HG02870 (cell line): ENCODE data around the gene CELSR1.

Experiments used
- ATAC-seq: cut with Tn5 transposase; IDR thresholded peaks from one replicate; pipeline ENCODE4 v1.9.1; 2021; ENCODE audit warnings: mild to moderate bottlenecking, moderate library complexity; ENCODE audit not compliant: unreplicated experiment

The CELSR1 gene, protein sequence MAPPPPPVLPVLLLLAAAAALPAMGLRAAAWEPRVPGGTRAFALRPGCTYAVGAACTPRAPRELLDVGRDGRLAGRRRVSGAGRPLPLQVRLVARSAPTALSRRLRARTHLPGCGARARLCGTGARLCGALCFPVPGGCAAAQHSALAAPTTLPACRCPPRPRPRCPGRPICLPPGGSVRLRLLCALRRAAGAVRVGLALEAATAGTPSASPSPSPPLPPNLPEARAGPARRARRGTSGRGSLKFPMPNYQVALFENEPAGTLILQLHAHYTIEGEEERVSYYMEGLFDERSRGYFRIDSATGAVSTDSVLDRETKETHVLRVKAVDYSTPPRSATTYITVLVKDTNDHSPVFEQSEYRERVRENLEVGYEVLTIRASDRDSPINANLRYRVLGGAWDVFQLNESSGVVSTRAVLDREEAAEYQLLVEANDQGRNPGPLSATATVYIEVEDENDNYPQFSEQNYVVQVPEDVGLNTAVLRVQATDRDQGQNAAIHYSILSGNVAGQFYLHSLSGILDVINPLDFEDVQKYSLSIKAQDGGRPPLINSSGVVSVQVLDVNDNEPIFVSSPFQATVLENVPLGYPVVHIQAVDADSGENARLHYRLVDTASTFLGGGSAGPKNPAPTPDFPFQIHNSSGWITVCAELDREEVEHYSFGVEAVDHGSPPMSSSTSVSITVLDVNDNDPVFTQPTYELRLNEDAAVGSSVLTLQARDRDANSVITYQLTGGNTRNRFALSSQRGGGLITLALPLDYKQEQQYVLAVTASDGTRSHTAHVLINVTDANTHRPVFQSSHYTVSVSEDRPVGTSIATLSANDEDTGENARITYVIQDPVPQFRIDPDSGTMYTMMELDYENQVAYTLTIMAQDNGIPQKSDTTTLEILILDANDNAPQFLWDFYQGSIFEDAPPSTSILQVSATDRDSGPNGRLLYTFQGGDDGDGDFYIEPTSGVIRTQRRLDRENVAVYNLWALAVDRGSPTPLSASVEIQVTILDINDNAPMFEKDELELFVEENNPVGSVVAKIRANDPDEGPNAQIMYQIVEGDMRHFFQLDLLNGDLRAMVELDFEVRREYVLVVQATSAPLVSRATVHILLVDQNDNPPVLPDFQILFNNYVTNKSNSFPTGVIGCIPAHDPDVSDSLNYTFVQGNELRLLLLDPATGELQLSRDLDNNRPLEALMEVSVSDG (N-terminal part only)

DNA sequence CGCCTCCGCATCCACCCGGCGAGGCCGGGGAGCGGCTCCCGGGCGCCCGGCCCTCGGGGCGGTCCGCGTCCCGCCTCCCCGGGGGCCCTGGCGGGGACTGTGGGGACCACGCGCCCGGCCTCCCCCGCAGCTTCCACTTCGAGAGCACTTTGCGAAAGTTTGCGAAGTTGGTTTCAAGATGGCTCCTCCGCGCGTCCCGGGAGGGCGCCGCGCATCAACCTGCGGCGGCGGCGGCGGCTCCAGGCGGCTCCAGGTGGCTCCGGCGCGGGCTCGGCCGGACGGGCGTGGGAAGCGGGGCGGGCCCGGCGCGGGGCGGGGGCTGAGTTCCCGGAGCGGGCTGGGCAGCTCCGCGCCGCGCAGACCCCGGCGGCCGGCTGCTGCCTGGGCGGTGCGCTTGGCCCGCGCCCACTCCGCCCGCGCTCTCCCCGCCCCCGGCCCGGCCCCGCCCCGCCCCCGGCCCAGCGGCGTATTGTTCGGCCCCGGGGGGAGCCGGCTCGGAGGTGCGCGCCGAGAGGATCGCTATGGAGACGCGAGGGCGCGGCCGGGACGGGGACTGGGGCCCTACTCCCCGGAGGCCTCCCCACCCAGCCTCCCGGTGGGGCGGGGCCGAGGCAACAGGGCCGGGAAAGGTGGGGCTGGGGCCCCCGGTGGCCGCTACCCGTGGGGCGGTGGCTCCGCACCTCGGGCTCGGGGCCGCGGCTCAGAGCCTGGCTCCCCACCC lies at the start of gene CELSR1:
TSS of gene CELSR1 (minus strand) at position 396 of the 721 bp plus-strand sequence. CDS start 450 bp downstream, outside the sequence.
- ATAC-seq: no peak

DNA sequence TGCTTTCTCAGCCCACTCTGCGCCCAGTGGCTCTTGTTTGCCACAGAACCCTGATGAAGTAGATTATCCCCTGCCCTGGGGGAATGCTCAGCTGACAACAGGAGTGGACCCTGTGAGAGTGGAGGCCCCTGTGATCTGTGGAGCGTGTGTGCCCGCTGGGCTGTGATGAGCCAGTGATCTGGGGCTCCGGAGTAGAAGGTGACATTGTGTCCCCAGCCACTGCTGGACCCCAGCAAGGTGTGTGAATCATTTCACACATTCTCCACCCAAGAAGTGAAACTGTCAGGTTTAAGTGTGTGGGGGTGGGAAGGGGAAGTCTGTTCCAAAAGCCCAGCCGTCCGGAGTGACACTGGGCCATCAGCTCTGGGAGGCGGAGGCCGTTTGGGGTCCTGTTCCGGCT lies 49.6 kb upstream of the CELSR1 start:
- ATAC-seq: no peak

DNA sequence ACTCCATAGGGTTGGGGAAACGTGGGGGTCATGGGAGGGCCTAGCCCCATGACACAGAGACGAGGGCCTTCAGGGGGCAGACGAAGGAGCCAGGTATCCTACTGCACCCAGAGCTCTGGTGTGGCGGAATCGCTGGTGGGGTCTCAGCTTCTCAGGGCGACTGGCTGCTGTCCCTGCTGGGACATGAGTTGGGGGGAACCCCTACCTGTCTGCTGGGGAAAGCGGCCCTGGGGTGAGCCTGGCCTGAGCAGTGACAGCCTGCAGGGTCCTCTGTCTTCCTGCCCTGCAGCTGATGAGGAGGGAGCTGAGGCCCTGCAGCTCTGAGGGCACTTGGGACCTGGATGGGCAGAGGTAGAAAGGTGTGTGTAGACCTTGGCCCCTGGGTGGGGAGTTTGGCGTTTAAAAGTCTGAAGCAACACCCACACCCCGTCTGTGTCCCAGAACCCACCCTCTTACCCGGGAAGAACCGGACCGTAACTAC lies 49.2 kb upstream of the CELSR1 start:
- ATAC-seq: no peak

DNA sequence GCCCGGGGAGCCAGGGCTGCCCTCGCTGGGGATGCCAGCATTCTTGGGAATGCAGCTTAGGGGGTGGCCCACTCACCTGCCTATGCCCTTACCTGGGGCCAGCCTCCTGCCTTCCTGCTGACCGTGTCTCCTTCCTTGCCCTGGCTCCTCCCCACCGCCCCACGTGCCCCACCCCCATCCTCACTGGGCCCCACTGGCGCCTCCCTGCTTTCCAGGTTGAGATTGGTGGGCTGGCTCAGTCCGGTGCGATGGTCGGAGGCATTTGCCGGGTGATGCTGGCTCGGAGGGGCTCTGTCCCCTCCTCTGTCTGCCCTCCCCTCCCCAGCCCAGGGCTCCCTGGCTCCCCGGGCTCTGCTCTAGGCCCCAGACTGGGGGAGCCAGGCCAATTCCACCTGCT lies 48.7 kb upstream of the CELSR1 start:
- ATAC-seq: no peak

DNA sequence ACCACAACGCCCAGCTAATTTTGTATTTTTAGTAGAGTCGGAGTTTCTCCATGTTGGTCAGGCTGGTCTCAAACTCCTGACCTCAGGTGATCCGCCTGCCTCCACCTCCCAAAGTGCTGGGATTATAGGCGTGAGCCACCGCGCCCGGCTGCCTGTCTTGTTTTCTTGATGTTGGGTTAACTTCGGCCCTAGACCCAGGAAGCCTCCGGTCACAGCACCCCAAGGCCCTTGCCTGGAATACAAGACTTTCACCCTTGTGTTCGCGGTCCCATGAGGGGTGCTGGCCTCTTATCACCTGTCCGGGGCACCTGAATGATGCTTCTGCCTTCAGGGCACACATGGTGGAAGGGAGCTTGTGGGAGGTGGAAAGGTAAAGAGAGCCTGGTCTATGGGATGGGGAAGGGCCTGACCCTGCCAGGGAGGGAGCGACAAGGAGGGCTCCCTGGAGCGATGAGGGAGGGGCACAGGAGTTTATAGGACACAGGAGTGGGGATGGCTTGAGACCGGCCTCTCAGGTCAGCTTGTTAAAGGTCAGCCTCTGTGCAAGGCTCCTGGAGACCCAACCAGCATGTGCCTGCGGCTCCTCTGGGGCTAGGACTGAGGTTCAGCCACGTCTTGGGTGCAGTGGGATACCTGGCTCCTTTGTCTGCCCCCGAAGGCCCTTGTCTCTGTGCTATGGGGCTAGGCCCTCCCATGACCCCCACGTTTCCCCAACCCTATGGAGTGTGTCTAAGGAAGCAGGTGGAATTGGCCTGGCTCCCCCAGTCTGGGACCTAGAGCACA lies 48.1 kb upstream of the CELSR1 start:
- no peak for ATAC-seq

DNA sequence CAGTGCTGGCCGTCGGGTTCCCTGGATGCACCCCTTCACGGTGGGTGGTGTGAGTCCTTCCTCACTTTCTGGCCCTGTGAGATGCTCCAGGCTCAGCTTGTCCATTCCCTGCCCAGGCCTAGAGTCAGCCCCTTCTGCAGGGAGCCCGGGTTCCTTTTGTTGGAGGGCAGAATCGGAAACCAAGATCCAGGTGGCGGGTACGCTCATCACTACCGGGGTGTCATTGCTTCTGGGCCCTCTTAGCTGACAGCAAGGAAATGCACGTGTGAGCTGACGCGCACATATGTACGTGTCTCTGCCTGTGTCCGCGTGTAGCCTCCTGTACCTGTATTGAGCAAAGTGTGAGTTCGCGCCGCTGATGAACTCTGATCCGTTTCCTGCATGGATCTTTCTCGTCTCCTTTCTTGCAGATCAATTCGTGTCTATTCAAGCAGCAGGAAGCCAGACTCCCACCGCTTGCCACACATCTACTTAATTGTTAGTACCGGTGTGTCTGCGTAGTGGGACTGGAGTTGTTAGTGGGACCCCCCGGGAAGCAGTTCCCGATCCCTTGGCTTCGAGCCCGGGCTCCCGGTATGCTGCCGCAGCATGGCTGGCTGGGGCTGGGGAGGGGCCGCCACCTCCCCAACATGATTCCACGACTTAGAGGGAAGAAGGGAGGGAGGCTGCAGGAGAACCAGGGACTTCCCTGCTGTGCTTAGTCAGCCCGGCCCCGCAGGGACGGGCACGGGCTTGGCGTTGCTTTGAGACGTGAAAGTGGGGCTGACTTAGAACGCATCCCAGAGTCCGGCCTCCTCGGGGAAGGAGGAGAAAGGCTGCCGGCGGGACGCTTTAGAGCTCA lies 46.9 kb upstream of the CELSR1 start:
- no peak for ATAC-seq

DNA sequence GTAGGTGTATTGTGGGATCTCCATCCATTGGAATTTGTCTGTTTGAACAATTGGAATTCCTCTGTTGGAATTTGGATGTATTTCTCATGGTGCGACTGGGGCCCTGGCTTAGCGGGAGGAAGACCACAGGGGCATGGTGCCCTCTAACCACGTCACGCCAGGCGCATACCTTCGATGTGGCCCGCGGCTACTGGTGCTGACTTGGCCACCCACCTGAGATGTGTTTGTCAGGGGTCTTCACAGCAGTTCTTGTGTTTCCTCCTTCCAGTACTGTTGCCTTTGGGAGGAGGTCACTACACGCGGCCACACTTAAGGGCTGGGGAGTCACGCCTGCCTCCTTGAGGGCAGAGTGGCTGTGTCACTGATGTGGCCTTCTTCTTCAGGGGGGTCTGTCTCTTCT lies 46.2 kb upstream of the CELSR1 start:
- no peak for ATAC-seq

DNA sequence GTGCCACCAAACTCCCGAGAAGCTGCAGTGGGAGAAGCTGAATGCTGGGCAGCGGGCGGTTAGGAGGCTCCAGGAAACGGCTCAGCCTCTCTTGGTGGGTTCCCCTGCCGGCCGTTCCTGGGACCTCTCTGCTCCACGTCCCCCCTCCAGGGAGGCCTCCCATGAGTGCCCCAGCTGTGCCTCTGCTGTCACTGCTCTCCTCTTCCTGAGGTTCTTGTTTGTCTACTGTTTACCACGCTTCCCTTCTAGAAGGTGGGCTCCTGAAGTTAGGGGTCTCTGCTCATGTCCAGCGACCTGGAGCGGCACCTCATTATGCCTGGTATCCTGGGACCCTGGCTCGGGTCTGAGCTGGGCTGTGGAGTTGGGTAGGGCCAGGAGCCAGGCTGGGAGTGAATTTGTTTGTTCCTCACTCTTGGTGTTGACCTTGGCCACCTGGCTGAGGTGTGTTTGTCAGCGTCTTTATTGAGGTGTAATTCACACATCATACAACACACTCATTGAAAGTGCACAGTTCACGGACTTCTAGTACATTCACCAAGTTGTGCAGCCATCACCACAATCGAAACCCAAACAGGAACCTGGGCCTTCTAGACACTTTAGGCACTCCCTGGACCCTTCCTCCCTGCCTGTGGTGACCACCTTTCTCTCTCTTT lies 45.0 kb upstream of the CELSR1 start:
- ATAC-seq: no peak

DNA sequence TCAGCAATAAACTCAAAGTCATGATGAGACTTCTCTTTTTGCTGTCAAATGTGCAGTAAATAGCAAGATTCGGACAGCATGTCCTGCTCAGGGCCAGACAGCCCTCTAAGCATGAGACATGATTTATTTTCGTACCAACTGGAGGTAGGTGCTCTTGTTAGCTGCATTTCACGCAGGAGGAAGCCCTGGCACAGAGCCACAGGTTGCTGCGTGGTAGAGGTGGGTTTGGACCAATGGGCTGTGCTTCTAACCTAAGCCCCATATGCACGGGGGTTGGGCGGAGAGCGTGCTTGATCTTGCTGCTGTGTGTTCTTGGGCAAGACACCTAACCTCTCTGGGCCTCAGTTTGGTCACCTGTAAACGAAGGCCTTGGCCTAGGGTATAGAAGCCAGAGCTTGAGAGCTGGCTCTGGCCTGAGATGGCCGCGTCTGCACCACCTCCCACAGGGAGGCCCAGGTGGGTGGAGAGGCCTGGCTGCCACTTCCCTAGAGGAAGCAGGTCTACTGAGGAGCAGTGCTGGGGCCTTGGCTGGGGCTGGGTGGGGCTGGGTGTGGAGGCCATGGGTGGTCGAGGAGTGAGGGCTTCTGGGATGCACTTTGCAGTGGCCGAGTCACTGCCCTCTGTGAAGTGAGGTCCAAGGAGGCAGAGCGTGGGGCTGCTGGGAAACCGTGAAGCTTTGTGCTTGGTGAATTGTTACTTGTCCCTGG lies 44.3 kb upstream of the CELSR1 start:
- ATAC-seq: no peak

DNA sequence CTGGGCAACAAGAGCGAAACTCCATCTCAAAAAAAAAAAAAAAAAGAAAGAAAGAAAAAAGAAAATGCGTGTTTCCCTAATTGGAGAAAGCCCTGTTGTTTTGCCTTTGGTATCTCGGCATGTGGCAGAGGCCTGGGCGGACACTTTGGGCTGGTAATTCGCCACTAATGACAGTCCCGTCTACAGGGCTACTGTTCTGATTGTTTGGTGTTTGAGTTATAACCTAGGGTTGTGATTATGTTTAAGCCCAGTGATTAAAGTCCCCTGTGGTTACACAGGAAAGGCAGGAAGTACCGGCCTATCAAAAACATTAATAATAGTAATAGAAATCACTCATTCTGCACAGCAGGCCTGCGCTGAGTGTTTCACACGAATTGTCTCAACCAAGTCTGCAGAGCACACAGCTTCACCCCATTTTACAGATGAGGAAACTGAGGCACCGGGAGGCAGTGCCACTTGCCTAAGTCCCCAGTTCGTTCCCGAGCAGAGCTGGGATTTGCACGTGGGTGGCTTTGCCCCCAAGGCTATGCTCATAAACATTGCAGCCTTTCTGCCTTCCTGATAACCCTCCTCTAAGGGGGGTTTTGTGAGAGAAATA lies 43.6 kb upstream of the CELSR1 start:
- no peak for ATAC-seq

DNA sequence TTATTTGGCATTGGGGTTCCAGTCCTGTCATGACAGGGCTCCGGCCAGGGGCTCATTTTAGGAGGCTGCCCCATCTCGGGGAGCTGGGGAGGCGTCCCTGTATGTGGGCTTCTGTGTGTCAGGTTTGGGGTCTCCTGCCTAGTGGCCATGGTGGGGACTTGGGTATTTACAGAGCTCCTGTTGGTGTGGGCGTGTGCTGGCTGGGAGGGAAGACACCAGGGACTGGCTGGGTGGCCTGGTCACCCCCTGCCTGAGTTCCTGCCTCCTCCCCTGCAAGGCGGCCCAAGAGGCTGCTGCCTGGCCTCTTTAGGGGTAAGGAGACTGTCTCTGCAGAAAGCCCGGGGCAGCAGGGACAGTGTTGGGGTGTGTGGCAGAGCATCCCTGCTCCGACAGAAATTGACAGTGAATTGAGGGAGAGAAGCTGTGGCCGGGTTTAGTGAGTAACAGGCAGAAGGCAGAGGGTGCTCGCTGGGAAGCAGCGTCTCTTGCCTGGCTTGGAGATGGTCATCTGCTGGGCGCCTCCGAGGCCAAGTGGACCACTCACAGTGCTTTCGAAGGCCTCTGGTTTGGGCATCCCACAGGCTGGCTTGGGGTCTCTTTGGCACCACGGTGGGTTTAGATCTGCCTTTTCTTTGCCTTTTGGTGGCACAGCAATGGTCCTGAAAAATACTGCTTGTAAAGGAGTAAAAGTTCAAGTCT lies 42.5 kb upstream of the CELSR1 start:
- no peak for ATAC-seq

DNA sequence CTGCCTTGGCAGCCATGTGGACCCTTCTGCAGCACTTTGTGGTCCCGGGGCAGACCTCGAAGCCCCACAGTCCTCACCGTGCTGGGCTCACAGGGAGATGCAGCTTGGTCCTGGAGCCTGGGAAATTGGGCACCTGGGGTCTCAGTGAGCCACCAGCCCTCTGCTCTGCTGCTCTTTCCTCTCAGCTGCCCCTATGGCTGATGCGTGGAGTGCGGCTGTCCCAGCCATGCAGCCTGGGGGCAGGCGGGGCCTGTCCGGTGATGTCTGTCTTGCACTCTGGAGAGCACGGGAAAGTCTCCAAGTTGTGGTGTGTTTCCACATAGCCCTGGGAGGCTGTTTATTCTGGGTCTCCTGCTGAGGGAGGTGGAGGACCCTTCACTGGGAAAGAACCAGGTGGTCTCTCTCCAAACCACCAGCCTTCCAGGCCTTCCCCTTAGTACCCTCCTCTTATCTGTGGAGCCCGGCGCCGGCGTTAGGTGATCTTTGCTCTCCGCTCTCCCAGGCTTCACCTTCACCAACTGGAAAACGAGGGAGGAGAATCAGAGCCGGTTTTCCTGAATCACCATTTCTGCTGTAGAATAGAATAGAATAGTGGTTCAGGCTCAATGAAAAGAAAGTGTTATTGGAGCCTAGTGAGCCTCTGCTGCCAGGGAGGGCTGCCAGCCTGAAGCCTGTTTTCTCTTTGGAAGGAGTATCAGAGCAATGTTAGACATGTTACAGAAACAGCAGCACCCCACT lies 41.6 kb upstream of the CELSR1 start:
- no peak for ATAC-seq

DNA sequence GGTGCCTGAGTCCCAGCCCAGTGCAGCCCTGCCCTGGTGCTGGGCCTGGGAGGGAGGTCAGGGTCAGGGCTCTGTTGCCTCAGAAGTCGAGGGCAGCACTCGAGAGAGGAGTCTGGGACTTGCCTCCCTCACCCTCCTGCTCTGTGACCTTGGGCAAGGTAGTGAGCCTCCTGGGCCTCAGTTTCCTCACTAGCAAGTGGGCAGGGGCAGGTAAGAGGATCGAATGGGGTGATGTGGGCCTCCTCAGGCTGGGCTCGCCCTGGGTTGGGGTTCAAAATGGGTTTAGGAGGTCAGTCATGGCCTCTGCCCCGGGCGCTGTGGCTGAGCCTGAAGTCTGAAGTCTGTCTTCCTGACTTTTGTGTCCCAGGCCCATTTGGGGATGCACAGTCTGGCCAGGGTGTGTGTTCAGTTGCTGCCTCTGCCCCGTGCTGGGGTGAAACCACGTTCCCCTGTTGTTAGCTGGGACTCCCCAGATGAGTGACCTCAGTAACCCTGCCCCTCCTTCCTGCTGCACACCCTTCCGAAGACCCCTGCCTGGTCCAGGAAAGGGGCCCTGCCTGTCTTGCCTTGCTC lies 40.9 kb upstream of the CELSR1 start:
- no peak for ATAC-seq

DNA sequence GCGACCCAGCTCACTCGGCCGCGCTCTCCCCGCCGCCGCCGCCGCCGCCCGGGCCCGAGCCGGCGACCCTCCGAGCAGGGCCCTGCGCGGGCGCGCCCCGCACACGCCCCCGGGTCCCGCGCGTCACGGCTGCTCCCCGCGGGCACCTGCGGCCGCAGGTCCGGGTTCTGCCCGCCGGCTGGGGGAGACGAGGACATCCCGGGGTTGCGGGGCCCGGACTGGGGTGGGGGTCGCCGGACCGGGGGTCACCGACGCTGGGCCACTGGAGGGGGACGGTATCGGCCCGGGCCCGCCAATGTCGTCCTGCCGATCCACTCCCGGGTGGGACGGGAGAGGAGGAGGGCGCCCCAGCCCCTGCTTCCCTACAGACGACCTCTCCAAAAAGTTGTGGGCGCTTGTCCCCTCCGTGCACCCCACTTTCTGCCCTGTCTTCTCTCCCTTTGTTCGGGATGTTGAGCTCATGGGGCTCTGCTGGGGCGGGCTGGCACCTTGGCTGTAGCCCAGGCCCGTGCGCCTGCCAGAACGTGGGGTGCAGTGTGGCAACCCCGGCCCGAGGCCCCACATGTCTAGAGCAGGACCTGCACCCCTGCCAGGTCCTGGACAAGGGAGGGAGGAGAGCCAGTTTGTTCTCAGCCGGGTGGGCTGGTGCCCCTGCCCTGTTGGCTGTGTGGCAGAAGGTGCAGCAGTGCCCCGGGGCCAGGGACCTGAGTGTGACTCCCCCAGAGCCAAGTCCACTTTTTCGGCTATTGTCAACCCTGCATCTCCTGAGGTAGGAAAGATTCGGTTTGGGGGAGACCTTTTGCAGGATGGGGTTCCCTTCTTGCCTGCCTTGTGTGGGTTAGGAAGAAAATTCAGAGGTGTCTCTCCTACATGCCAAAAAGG lies 40.2 kb upstream of the CELSR1 start:
- ATAC-seq: no peak
